GM12878 (cell line): ENCODE results near the gene GNG10. TPM values are rescaled to one million over a fixed set of nuclear protein-coding genes. Genes with fewer than 3 reads are reported as not detected.
A peak's percentile ranks its signal among the peaks of the same experiment; 100 is the strongest.

ENCODE experiments used
- BCL11A ChIP-seq: IDR thresholded peaks from 2 replicates; pipeline ENCODE4 v1.6.1; 2011; ENCODE audit warnings: low read depth, low read length
- CREM ChIP-seq: IDR thresholded peaks from 2 replicates; pipeline ENCODE4 v1.6.1; 2014; ENCODE audit warnings: antibody characterized with exemption, low read depth
- DPF2 ChIP-seq: fragments of 450-650 bp; IDR thresholded peaks from 2 replicates; pipeline ENCODE4 v1.6.1; 2017; ENCODE audit warnings: mild to moderate bottlenecking
- ESRRA ChIP-seq: IDR thresholded peaks from 2 replicates; pipeline ENCODE4 v1.6.1; 2012; ENCODE audit warnings: mild to moderate bottlenecking, low read length, improper control_type of control experiment
- FOXM1 ChIP-seq: IDR thresholded peaks from 2 replicates; pipeline ENCODE4 v1.6.1; 2012; ENCODE audit warnings: low read depth, mild to moderate bottlenecking, inconsistent platforms, low read length, moderate library complexity
- MYB ChIP-seq: fragments of 150-350 bp; IDR thresholded peaks from 2 replicates; pipeline ENCODE4 v1.6.1; 2014; ENCODE audit warnings: mild to moderate bottlenecking, low read depth, low read length, borderline replicate concordance
- NFYA ChIP-seq: IDR thresholded peaks from 2 replicates; pipeline ENCODE4 v1.6.1; 2011; ENCODE audit warnings: low read depth, mild to moderate bottlenecking, low read length, improper control_type of control experiment, borderline replicate concordance
- NR2F1 ChIP-seq: fragments of 450-650 bp; conservative IDR thresholded peaks from 2 replicates; pipeline ENCODE4 v1.6.1; 2017; ENCODE audit warnings: mild to moderate bottlenecking
- PAX5 ChIP-seq: IDR thresholded peaks from 2 replicates; pipeline ENCODE4 v1.6.1; 2011; ENCODE audit warnings: low read depth, low read length, borderline replicate concordance
- PML ChIP-seq: IDR thresholded peaks from 2 replicates; pipeline ENCODE4 v1.6.1; 2012; ENCODE audit warnings: low read length, inconsistent platforms
- SMARCA5 ChIP-seq: fragments of 450-650 bp; IDR thresholded peaks from 2 replicates; pipeline ENCODE4 v1.6.1; 2017; ENCODE audit warnings: mild to moderate bottlenecking
- SREBF2 ChIP-seq: IDR thresholded peaks from 2 replicates; pipeline ENCODE4 v1.6.1; 2012; ENCODE audit warnings: mild to moderate bottlenecking, low read length
- SUZ12 ChIP-seq: fragments of 200-600 bp; sonication (generic); IDR thresholded peaks from one replicate; pipeline ENCODE4 v1.6.1; 2018; ENCODE audit warnings: antibody characterized with exemption, mild to moderate bottlenecking; ENCODE audit not compliant: unreplicated experiment
- ZBED1 ChIP-seq: IDR thresholded peaks from 2 replicates; pipeline ENCODE4 v1.6.1; 2016; ENCODE audit warnings: borderline replicate concordance
- ZNF207 ChIP-seq: fragments of 450-650 bp; IDR thresholded peaks from 2 replicates; pipeline ENCODE4 v1.6.1; 2014; ENCODE audit warnings: antibody characterized with exemption, mild to moderate bottlenecking, borderline replicate concordance
- polyA plus RNA-seq, 11 experiments: library from polyadenylated mRNA; depleted of rRNA in 4 of 11; unstranded in 6 of 11; stranded (reverse) in 5 of 11; fragments of >200 nt; fragmentation: Nextera tagmentation in 4 of 11; fragmentation: Illumina TruSeq in 1 of 11; extraction: Ambion mirVana in 4 of 11; extraction: Trizol in 1 of 11; gene quantifications; 1 replicate in 1 of 11; 2 replicates in 10 of 11; pipeline versions ENCODE4 v1.2.1 to v1.2.3, GENCODE V29; 2011 to 2016; ENCODE audit warnings: inconsistent platforms in 2 of 11, missing spikeins in 2 of 11, low read depth in 1 of 11
- total RNA-seq, 4 experiments: library from RNA; depleted of rRNA in 3 of 4; stranded (reverse); fragments of >200 nt in 3 of 4; fragmentation: Illumina TruSeq in 1 of 4; extraction: Trizol in 1 of 4; gene quantifications; 2 replicates each; pipeline versions ENCODE4 v1.2.1 to v1.2.3, GENCODE V29; 2013 to 2021
- TF ChIP-seq, protein P1 (sequence below), 3 experiments: IDR thresholded peaks in 2 of 3; conservative IDR thresholded peaks in 1 of 3; 2 replicates each; pipeline ENCODE4 v1.5.1; 2011; ENCODE audit warnings: low read depth in 3 of 3, low read length in 3 of 3, mild to moderate bottlenecking in 3 of 3, control low read depth in 2 of 3, moderate library complexity in 2 of 3, inconsistent platforms in 1 of 3, mixed read lengths in 1 of 3; ENCODE audit not compliant: control insufficient read depth in 2 of 3, insufficient read depth in 1 of 3; ENCODE audit errors: extremely low read depth in 1 of 3
- TF ChIP-seq, protein P2 (sequence below): IDR thresholded peaks from 2 replicates; pipeline ENCODE4 v1.6.1; 2012; ENCODE audit warnings: mild to moderate bottlenecking, low read depth, low read length
- TF ChIP-seq, protein P3 (sequence below): fragments of 450-650 bp; IDR thresholded peaks from 2 replicates; pipeline ENCODE4 v1.6.1; 2018; ENCODE audit warnings: mild to moderate bottlenecking, low read depth, moderate library complexity; ENCODE audit not compliant: partially characterized antibody
- TF ChIP-seq, protein P4 (sequence below): fragments of 150-350 bp; IDR thresholded peaks from 2 replicates; pipeline ENCODE4 v1.6.1; 2016; ENCODE audit warnings: low read depth, low read length

Gene GNG10
- total and polyA plus RNA-seq, 10 of the 15 experiments (the other 5 are each of a cell fraction or from before 2014, with no cell fraction given): 12.0 to 28.2 (median 22.7) TPM

DNA sequence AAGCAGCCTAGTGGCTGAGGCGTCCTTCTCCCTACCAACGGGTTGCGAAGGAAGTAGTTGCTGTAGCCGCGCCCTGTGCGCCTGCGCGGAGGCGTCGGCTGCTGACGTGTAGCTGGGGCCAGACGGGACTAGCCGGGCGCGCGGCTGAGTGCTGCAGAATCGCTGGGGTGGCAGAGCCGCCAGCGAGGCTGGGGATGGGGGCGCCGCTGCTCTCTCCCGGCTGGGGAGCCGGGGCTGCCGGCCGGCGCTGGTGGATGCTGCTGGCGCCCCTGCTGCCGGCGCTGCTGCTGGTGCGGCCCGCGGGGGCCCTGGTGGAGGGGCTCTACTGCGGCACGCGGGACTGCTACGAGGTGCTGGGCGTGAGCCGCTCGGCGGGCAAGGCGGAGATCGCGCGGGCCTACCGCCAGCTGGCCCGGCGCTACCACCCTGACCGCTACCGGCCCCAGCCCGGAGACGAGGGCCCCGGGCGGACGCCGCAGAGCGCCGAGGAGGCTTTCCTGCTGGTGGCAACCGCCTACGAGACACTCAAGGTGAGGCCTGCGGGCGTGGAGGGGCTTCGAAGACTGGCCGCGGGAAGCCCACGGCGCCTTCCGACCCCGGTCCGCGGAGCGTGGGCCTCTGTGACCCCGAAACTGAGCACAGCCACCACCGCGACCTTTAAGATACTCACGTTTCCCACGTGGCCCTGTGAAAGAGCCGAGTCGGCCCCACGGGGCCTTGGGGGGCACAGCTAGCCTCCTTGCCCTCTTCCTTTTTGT, 30.0 kb upstream of the GNG10 start, which contains the start of gene DNAJC25 (continued):
- TF ChIP-seq CREM: peak; percentile 92
- TF ChIP-seq SREBF2: 0 out of 2 replicates have a peak, but pooled peaks have one; percentile 9
- TF ChIP-seq, protein P1, sequence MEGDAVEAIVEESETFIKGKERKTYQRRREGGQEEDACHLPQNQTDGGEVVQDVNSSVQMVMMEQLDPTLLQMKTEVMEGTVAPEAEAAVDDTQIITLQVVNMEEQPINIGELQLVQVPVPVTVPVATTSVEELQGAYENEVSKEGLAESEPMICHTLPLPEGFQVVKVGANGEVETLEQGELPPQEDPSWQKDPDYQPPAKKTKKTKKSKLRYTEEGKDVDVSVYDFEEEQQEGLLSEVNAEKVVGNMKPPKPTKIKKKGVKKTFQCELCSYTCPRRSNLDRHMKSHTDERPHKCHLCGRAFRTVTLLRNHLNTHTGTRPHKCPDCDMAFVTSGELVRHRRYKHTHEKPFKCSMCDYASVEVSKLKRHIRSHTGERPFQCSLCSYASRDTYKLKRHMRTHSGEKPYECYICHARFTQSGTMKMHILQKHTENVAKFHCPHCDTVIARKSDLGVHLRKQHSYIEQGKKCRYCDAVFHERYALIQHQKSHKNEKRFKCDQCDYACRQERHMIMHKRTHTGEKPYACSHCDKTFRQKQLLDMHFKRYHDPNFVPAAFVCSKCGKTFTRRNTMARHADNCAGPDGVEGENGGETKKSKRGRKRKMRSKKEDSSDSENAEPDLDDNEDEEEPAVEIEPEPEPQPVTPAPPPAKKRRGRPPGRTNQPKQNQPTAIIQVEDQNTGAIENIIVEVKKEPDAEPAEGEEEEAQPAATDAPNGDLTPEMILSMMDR (IDR thresholded peaks at IDR 0.05 in 2 of 3, conservative IDR thresholded peaks at IDR 0.05 in 1 of 3; ENCODE audit: control insufficient read depth in 2 of 3, extremely low read depth in 1 of 3, insufficient read depth in 1 of 3, low read depth in 3 of 3, low read length in 3 of 3): no peak
- TF ChIP-seq MYB: no peak
- peak; percentile 89 for TF ChIP-seq DPF2
- TF ChIP-seq FOXM1: no peak
- TF ChIP-seq ESRRA: no peak
- no peak; the same call in 1 of the 2 replicates for TF ChIP-seq ZBED1
- TF ChIP-seq BCL11A: no peak
- TF ChIP-seq NFYA: no peak
- TF ChIP-seq, protein P2, sequence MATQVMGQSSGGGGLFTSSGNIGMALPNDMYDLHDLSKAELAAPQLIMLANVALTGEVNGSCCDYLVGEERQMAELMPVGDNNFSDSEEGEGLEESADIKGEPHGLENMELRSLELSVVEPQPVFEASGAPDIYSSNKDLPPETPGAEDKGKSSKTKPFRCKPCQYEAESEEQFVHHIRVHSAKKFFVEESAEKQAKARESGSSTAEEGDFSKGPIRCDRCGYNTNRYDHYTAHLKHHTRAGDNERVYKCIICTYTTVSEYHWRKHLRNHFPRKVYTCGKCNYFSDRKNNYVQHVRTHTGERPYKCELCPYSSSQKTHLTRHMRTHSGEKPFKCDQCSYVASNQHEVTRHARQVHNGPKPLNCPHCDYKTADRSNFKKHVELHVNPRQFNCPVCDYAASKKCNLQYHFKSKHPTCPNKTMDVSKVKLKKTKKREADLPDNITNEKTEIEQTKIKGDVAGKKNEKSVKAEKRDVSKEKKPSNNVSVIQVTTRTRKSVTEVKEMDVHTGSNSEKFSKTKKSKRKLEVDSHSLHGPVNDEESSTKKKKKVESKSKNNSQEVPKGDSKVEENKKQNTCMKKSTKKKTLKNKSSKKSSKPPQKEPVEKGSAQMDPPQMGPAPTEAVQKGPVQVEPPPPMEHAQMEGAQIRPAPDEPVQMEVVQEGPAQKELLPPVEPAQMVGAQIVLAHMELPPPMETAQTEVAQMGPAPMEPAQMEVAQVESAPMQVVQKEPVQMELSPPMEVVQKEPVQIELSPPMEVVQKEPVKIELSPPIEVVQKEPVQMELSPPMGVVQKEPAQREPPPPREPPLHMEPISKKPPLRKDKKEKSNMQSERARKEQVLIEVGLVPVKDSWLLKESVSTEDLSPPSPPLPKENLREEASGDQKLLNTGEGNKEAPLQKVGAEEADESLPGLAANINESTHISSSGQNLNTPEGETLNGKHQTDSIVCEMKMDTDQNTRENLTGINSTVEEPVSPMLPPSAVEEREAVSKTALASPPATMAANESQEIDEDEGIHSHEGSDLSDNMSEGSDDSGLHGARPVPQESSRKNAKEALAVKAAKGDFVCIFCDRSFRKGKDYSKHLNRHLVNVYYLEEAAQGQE: no peak
- TF ChIP-seq, protein P3, sequence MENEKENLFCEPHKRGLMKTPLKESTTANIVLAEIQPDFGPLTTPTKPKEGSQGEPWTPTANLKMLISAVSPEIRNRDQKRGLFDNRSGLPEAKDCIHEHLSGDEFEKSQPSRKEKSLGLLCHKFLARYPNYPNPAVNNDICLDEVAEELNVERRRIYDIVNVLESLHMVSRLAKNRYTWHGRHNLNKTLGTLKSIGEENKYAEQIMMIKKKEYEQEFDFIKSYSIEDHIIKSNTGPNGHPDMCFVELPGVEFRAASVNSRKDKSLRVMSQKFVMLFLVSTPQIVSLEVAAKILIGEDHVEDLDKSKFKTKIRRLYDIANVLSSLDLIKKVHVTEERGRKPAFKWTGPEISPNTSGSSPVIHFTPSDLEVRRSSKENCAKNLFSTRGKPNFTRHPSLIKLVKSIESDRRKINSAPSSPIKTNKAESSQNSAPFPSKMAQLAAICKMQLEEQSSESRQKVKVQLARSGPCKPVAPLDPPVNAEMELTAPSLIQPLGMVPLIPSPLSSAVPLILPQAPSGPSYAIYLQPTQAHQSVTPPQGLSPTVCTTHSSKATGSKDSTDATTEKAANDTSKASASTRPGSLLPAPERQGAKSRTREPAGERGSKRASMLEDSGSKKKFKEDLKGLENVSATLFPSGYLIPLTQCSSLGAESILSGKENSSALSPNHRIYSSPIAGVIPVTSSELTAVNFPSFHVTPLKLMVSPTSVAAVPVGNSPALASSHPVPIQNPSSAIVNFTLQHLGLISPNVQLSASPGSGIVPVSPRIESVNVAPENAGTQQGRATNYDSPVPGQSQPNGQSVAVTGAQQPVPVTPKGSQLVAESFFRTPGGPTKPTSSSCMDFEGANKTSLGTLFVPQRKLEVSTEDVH: no peak
- 0 out of 2 replicates have a peak, but pooled peaks have one; percentile 40 for TF ChIP-seq PAX5
- TF ChIP-seq, protein P4, sequence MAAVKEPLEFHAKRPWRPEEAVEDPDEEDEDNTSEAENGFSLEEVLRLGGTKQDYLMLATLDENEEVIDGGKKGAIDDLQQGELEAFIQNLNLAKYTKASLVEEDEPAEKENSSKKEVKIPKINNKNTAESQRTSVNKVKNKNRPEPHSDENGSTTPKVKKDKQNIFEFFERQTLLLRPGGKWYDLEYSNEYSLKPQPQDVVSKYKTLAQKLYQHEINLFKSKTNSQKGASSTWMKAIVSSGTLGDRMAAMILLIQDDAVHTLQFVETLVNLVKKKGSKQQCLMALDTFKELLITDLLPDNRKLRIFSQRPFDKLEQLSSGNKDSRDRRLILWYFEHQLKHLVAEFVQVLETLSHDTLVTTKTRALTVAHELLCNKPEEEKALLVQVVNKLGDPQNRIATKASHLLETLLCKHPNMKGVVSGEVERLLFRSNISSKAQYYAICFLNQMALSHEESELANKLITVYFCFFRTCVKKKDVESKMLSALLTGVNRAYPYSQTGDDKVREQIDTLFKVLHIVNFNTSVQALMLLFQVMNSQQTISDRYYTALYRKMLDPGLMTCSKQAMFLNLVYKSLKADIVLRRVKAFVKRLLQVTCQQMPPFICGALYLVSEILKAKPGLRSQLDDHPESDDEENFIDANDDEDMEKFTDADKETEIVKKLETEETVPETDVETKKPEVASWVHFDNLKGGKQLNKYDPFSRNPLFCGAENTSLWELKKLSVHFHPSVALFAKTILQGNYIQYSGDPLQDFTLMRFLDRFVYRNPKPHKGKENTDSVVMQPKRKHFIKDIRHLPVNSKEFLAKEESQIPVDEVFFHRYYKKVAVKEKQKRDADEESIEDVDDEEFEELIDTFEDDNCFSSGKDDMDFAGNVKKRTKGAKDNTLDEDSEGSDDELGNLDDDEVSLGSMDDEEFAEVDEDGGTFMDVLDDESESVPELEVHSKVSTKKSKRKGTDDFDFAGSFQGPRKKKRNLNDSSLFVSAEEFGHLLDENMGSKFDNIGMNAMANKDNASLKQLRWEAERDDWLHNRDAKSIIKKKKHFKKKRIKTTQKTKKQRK: no peak
- TF ChIP-seq NR2F1: peak; percentile 86
- TF ChIP-seq ZNF207: no peak; the same call in none of the 2 replicates
- TF ChIP-seq SUZ12: no peak
- TF ChIP-seq PML: peak; percentile 95
- TF ChIP-seq SMARCA5: peak; percentile 79; the same call in 1 of the 2 replicates
